WI38 (cell line): ENCODE measurements around the gene TMEM120A.

Experiments used
- H3K4me3 ChIP-seq: 2 replicates; pipeline ENCODE4 v1.5.1; 2011; ENCODE audit warnings: low read depth, mild to moderate bottlenecking, control low read depth, low read length
- TF ChIP-seq, protein P1 (sequence below): IDR thresholded peaks from 2 replicates; pipeline ENCODE4 v1.5.1; 2012; ENCODE audit warnings: low read depth, mild to moderate bottlenecking, control low read depth, low read length

TMEM120A gene

DNA sequence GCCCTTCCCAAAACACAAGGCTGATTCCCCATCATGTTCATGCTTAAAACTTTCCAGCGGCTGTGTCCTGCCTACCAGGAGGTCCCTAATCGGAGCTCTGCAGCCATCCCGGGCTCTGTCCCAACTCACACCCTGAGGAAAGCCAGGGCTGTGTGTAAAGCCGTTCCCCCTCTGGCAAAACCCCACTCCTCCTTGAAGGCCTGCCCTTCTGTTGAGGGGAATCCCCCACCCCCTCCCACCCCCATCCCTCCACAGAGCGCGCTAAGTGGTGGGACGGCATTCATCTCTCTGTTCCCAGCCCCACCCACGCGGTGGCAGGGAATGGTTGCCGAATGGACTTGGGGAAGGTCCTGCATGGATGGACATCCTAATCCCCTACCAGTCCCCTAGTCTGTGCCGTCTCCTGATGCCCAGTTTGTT, 667 bp upstream of the TMEM120A start:
- TF ChIP-seq, protein P1, sequence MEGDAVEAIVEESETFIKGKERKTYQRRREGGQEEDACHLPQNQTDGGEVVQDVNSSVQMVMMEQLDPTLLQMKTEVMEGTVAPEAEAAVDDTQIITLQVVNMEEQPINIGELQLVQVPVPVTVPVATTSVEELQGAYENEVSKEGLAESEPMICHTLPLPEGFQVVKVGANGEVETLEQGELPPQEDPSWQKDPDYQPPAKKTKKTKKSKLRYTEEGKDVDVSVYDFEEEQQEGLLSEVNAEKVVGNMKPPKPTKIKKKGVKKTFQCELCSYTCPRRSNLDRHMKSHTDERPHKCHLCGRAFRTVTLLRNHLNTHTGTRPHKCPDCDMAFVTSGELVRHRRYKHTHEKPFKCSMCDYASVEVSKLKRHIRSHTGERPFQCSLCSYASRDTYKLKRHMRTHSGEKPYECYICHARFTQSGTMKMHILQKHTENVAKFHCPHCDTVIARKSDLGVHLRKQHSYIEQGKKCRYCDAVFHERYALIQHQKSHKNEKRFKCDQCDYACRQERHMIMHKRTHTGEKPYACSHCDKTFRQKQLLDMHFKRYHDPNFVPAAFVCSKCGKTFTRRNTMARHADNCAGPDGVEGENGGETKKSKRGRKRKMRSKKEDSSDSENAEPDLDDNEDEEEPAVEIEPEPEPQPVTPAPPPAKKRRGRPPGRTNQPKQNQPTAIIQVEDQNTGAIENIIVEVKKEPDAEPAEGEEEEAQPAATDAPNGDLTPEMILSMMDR: no peak
- H3K4me3 ChIP-seq: peak overlapping the region; percentile 76

DNA sequence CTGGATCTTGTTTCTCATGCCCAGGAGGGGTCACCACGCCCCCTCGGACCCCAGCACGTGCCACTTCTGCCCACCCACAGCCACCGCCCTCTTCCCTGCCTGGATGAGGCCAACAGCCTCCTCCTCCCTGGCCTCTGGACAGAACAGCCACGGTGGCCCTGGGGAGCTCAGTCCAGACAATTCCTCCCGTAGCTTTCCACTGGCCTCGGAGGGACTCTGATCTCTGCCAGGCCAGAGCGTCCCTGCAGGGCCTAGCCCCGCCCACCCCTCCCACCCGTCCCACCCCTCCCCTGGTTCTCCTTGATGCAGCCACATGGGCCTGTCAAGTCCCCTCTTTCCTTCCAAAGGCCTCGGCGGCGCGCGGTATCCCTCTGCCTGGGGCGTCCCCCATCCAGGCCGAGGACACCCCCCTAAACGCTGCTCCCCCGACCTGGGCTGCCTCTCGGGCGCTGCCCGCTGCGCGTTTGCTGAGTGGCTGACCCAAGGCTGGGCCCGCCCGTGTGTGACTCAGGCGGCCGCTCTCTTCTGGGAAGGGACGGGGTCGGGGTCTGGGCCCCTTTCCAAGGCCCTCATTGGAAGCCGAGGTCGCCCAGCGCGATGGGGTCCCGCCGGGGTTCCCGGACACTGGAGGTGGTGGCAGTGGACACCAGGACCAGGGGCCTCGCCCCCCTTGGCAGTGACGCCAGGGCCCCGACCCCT, 557 bp downstream of the TMEM120A start:
- H3K4me3 ChIP-seq: peak overlapping the region; percentile 76
- TF ChIP-seq, protein P1: no peak

DNA sequence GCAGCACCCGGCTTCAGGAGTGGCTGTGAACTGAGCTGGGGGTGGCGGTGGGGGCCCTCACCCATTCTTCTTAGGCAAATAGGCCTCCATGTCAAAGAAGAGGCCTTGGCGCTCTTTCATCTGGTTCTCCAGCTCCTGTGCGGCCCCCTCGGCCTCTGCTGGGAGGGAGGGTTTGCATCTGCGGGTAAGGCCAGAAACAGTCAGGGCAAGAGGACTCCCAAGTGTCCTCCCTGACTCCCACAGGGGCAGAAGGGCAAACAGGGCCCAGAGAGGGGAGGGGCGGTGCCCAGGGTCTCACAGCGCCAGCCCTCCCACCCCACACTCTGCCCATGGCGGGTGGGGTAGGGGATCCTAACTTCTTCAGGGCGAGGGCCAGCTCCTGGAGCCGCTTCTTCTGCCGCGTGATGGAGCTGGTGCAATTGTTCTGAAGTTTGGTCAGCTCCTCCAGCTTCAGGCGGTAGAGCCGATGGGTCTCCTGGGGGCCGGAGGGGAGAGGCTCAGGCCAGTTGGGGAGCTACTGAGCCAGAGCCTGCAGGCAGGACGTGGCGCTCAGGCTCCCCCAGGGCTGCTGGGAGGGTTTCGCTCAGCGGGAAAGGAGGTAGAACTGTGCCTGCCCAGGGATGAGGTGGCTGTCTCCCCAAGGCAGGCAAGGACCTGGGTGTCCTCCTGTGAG, 2.2 kb downstream of the TMEM120A start:
- no peak overlapping the region for H3K4me3 ChIP-seq
- TF ChIP-seq, protein P1: no peak

DNA sequence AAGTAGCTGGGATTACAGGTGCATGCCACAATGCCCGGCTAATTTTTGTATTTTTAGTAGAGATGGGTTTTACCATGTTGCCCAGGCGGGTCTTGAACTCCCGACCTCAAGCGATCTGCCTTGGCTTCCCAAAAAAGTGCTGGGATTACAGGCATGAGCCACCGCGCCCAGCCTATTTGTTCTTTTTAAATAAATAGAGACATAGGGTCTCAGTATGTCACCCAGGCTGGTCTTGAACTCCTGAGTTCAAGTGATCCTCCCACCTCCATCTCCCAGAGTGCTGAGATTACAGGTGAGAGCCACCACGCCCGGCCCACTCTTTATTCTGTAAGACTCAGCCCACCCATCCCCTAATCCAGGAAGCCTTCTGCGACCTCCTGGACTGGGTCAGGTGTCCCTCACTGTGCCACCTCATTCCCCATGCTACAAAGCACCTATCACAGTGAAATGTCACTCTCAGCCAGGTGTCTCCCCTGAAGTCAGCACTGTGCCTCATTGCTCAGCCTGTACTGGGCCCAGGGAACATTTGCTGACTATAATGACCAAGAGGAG, 2.8 kb downstream of the TMEM120A start:
- H3K4me3 ChIP-seq: no peak overlapping the region
- TF ChIP-seq, protein P1: no peak

DNA sequence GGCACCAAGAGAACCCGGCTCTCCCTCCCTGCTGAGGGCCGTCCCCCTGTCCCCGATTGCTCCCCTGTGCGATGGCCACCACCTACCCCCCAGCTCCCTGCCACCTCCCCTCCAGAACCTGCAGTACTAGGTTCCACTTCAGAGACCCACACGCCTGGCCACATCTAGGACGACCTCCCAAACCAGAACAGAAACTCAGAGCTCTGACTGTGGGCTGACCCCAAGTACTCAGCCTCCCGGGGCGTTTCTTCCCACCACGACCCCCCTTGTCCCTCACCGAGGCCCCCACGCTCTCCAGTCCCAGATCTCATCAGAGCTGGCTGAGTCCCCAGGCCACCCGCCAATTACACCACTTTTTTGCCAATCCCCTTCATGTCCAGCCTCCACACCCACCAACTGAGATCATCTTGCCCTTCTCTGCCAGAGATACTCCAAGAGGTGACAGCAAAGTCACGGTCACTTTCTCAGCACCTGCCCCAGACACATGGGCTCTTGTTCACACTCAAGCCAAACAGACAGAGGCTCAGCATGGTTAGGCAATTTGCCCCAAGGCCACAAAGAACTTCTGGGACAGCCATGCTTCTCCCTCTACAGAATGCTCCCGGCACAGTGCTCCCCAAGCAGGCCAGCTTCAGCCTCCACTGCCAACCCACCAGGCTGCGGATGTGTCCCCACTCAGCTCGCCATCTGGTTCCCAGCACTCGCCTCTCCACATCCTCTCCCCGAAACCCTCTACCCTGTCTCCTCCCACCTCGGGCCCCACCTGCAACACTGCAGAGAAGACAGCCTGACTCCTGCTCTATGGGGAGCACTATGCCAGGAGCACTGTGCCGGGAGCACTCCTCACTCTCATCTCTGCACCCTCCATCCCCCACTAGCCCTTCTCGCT, 4.7 kb downstream of the TMEM120A start:
- no peak overlapping the region for H3K4me3 ChIP-seq
- TF ChIP-seq, protein P1: no peak

- H3K4me3 ChIP-seq: no peak overlapping the region
- TF ChIP-seq, protein P1: no peak
Measured at GRCh38 chr7:75988568-75989499, 5.6 kb downstream of the TMEM120A start.
